Endometrial microvascular endothelial cells (primary cell): ENCODE data around the gene UQCRC1. TPM values are rescaled to one million over a fixed set of nuclear protein-coding genes. Genes with fewer than 3 reads are reported as not detected.

Experiments used
- in situ Hi-C: cut with HindIII; loops from 2 replicates; pipeline ENCODE4 v1.10.0; 2017; ENCODE audit warnings: low sequenced_read_pairs, low pct_unique_long_range_greater_than_20kb; ENCODE audit errors: inconsistent ontology term
- total RNA-seq: library from RNA; depleted of rRNA; stranded (reverse); fragments of >200 nt; gene quantifications from one replicate; pipeline ENCODE4 v1.2.3, GENCODE V29; 2015; ENCODE audit errors: inconsistent ontology term

The UQCRC1 gene
- total RNA-seq, 1 donor from 2014 or later = 355 TPM

- in situ Hi-C loops = no loop called here
Measured at GRCh38 chr3:48587686-48588085, 21.8 kb downstream of the UQCRC1 start.

GRCh38 chr3:48585411-48585810 is 24.0 kb downstream of the UQCRC1 start:
- in situ Hi-C loops = no loop called here

GRCh38 chr3:48584836-48585235 is 24.6 kb downstream of the UQCRC1 start:
- in situ Hi-C loops = no loop called here

GRCh38 chr3:48581621-48582481 is 27.6 kb downstream of the UQCRC1 start:
- in situ Hi-C loops = no loop called here

GRCh38 chr3:48576647-48577046 is 32.8 kb downstream of the UQCRC1 start:
- in situ Hi-C loops = no loop called here

GRCh38 chr3:48575366-48575765 is 34.1 kb downstream of the UQCRC1 start:
- in situ Hi-C loops = no loop called here

- in situ Hi-C loops = no loop called here
Measured at GRCh38 chr3:48573973-48574585, 35.4 kb downstream of the UQCRC1 start.

GRCh38 chr3:48572517-48572916 is 36.9 kb downstream of the UQCRC1 start:
- in situ Hi-C loops = no loop called here

GRCh38 chr3:48571938-48572337 is 37.5 kb downstream of the UQCRC1 start:
- in situ Hi-C loops = no loop called here

GRCh38 chr3:48569808-48570450 is 39.5 kb downstream of the UQCRC1 start:
- in situ Hi-C loops = no loop called here

- in situ Hi-C loops = no loop called here
Measured at GRCh38 chr3:48569400-48569799, 40.0 kb downstream of the UQCRC1 start.

GRCh38 chr3:48568476-48568875 is 41.0 kb downstream of the UQCRC1 start:
- in situ Hi-C loops = no loop called here

- in situ Hi-C loops = no loop called here
Measured at GRCh38 chr3:48567500-48567899, 41.9 kb downstream of the UQCRC1 start.

GRCh38 chr3:48567090-48567489 is 42.4 kb downstream of the UQCRC1 start:
- in situ Hi-C loops = no loop called here

GRCh38 chr3:48566401-48566760 is 43.1 kb downstream of the UQCRC1 start:
- in situ Hi-C loops = no loop called here

- in situ Hi-C loops = no loop called here
Measured at GRCh38 chr3:48565591-48566400, 43.6 kb downstream of the UQCRC1 start.

- in situ Hi-C loops = no loop called here
Measured at GRCh38 chr3:48565186-48565585, 44.3 kb downstream of the UQCRC1 start.

- in situ Hi-C loops = no loop called here
Measured at GRCh38 chr3:48564667-48565066, 44.8 kb downstream of the UQCRC1 start.

GRCh38 chr3:48564022-48564421 is 45.4 kb downstream of the UQCRC1 start:
- in situ Hi-C loops = no loop called here
